Stimulated activated CD8-positive, alpha-beta memory T cell treated with anti-CD3 and anti-CD28 coated beads, Interleukin-7, amount 100 ng/mL, for 48 hours (primary cell): ENCODE measurements around the gene MGAT3.

ENCODE experiments used
- DNase-seq, 2 donors: peaks; one replicate each; pipeline ENCODE4 v3.0.0-alpha.2; 2020; ENCODE audit warnings: low read depth in 1 of 2; ENCODE audit errors: extremely low read depth in 1 of 2

MGAT3 gene

GRCh38 chr22:39427751-39428596, 28.8 kb upstream of the MGAT3 start:
- DNase-seq = no peak

GRCh38 chr22:39428597-39429071, 28.2 kb upstream of the MGAT3 start:
- no peak for DNase-seq

GRCh38 chr22:39429186-39429585, 27.6 kb upstream of the MGAT3 start:
- no peak for DNase-seq

GRCh38 chr22:39429916-39430575, 26.8 kb upstream of the MGAT3 start:
- no peak for DNase-seq

GRCh38 chr22:39430576-39431150, 26.1 kb upstream of the MGAT3 start:
- no peak for DNase-seq

- no peak for DNase-seq
These were observed 25.5 kb upstream of the MGAT3 start for GRCh38 chr22:39431216-39431801.

- DNase-seq = no peak
These were observed 25.0 kb upstream of the MGAT3 start for GRCh38 chr22:39431821-39432251.

- no peak for DNase-seq
These were observed 24.4 kb upstream of the MGAT3 start for GRCh38 chr22:39432361-39432811.

GRCh38 chr22:39433476-39434242, 23.2 kb upstream of the MGAT3 start:
- DNase-seq = no peak

GRCh38 chr22:39434243-39434653, 22.6 kb upstream of the MGAT3 start:
- DNase-seq = no peak

- DNase-seq = no peak
These were observed 22.1 kb upstream of the MGAT3 start for GRCh38 chr22:39434721-39435120.

GRCh38 chr22:39435616-39436015, 21.2 kb upstream of the MGAT3 start:
- no peak for DNase-seq

- DNase-seq = no peak
These were observed 18.8 kb upstream of the MGAT3 start for GRCh38 chr22:39437791-39438704.

- no peak for DNase-seq
These were observed 17.6 kb upstream of the MGAT3 start for GRCh38 chr22:39439170-39439569.

- no peak for DNase-seq
These were observed 13.4 kb upstream of the MGAT3 start for GRCh38 chr22:39443398-39443797.

- no peak for DNase-seq
These were observed 12.5 kb upstream of the MGAT3 start for GRCh38 chr22:39444247-39444800.

- no peak for DNase-seq
These were observed 11.8 kb upstream of the MGAT3 start for GRCh38 chr22:39444937-39445465.

- DNase-seq = no peak
These were observed 11.1 kb upstream of the MGAT3 start for GRCh38 chr22:39445678-39446077.

- no peak for DNase-seq
These were observed 10.5 kb upstream of the MGAT3 start for GRCh38 chr22:39446239-39446721.
